H1 (cell line): ENCODE data around the gene GLB1L2. TPM values are rescaled to one million over a fixed set of nuclear protein-coding genes. Genes with fewer than 3 reads are reported as not detected.

Experiments
- CTCF ChIA-PET: fragments of 300-600 bp; sonication (Branson Sonifier 250); formaldehyde crosslinking; loops from one replicate; lab custom pipeline; 2021; ENCODE audit not compliant: partially characterized antibody; lab: Charles Lee
- POLR2A ChIA-PET: fragments of 300-600 bp; sonication (Branson Sonifier 250); formaldehyde crosslinking; loops from one replicate; lab custom pipeline; 2021; ENCODE audit warnings: inconsistent platforms; ENCODE audit not compliant: partially characterized antibody; lab: Charles Lee
- DNase-seq, 2 experiments: peaks; one replicate each; pipeline versions ENCODE4 v3.0.0 to v3.0.0-alpha.2; 2010 to 2022; ENCODE audit warnings: low spot score in 2 of 2, low read depth in 1 of 2, mixed read lengths in 1 of 2
- FAIRE-seq: peaks from 2 replicates; lab custom pipeline; 2011; peaks lifted over from hg19 to GRCh38; lab: Jason Lieb, UNC
- H2AFZ ChIP-seq: 2 replicates; pipeline ENCODE4 v1.8.1; 2012; ENCODE audit warnings: low read length, inconsistent platforms
- H2AK5ac ChIP-seq: 2 replicates; pipeline ENCODE4 v1.6.1; 2013; ENCODE audit warnings: low read depth, low read length
- H2BK120ac ChIP-seq: replicated peaks from 2 replicates; pipeline ENCODE3; 2013; ENCODE audit warnings: low read depth, low read length, inconsistent platforms
- H2BK12ac ChIP-seq: 2 replicates; pipeline ENCODE4 v1.6.1; 2013; ENCODE audit warnings: low read depth, low read length
- H2BK15ac ChIP-seq: 2 replicates; pipeline ENCODE4 v1.6.1; 2013; ENCODE audit warnings: low read length
- H2BK20ac ChIP-seq: 2 replicates; pipeline ENCODE4 v1.6.1; 2013; ENCODE audit warnings: low read length
- H2BK5ac ChIP-seq: 2 replicates; pipeline ENCODE4 v1.6.1; 2013; ENCODE audit warnings: low read depth, low read length
- H3K14ac ChIP-seq: 2 replicates; pipeline ENCODE4 v1.6.1; 2013; ENCODE audit warnings: inconsistent platforms; ENCODE audit not compliant: insufficient read length
- H3K18ac ChIP-seq: 2 replicates; pipeline ENCODE4 v1.6.1; 2013; ENCODE audit warnings: low read length; ENCODE audit errors: extremely low read depth
- H3K23ac ChIP-seq: 2 replicates; pipeline ENCODE4 v1.6.1; 2013; ENCODE audit warnings: inconsistent platforms; ENCODE audit not compliant: insufficient read length
- H3K23me2 ChIP-seq: 2 replicates; pipeline ENCODE4 v1.6.1; 2013; ENCODE audit warnings: low read depth, low read length
- H3K27ac ChIP-seq: 2 replicates; pipeline ENCODE4 v1.6.1; 2011; ENCODE audit warnings: low read depth, low read length, inconsistent platforms
- H3K27me3 ChIP-seq, 4 experiments: replicated peaks in 1 of 4; 1 replicate in 1 of 4; 2 replicates in 3 of 4; pipeline versions ENCODE4 v1.6.1 to v1.8.1; 2011 to 2013; ENCODE audit warnings: low read length in 3 of 4, mild to moderate bottlenecking in 3 of 4, inconsistent platforms in 2 of 4, mixed read lengths in 2 of 4, moderate library complexity in 1 of 4; ENCODE audit not compliant: control insufficient read depth in 3 of 4, insufficient read depth in 3 of 4; ENCODE audit errors: extremely low read depth in 1 of 4
- H3K36me3 ChIP-seq, 4 experiments: 2 replicates each; pipeline versions ENCODE4 v1.6.1 to v1.8.1; 2011 to 2013; ENCODE audit warnings: mild to moderate bottlenecking in 4 of 4, low read length in 3 of 4, moderate library complexity in 2 of 4, control low read depth in 1 of 4, inconsistent platforms in 1 of 4; ENCODE audit not compliant: insufficient read depth in 4 of 4, control insufficient read depth in 2 of 4
- H3K4ac ChIP-seq: replicated peaks from 2 replicates; pipeline ENCODE3; 2013; ENCODE audit warnings: low read length, low read depth, mixed read lengths, inconsistent platforms; ENCODE audit not compliant: insufficient read length
- H3K4me1 ChIP-seq, 4 experiments: replicated peaks in 1 of 4; 1 replicate in 1 of 4; 2 replicates in 3 of 4; pipeline versions ENCODE4 v1.6.1 to v1.8.1; 2011 to 2013; ENCODE audit warnings: low read length in 3 of 4, inconsistent platforms in 2 of 4, mixed read lengths in 1 of 4; ENCODE audit not compliant: insufficient read depth in 4 of 4, control insufficient read depth in 3 of 4
- H3K4me2 ChIP-seq, 2 experiments: 2 replicates each; pipeline versions ENCODE4 v1.6.1 to v1.8.1; 2011 to 2013; ENCODE audit warnings: low read depth in 2 of 2, low read length in 2 of 2, control low read depth in 1 of 2, inconsistent platforms in 1 of 2, mild to moderate bottlenecking in 1 of 2; ENCODE audit not compliant: insufficient read depth in 1 of 2
- H3K4me3 ChIP-seq, 4 experiments: fragments of 200-600, 300-600 bp in 1 of 4; sonication (generic), shearing (Covaris generic), sonication (Bioruptor Twin) in 1 of 4; 2 replicates each; pipeline versions ENCODE4 v1.5.1 to v1.8.1; 2011 to 2016; ENCODE audit warnings: low read length in 4 of 4, low read depth in 3 of 4, control low read depth in 2 of 4, inconsistent platforms in 2 of 4, mild to moderate bottlenecking in 2 of 4, mixed read lengths in 1 of 4, moderate library complexity in 1 of 4; ENCODE audit not compliant: insufficient read depth in 2 of 4; ENCODE audit errors: extremely low read depth in 1 of 4
- H3K56ac ChIP-seq: replicated peaks from 2 replicates; pipeline ENCODE3; 2013; ENCODE audit warnings: low read depth, mild to moderate bottlenecking, mixed read lengths, low read length, inconsistent platforms; ENCODE audit not compliant: insufficient read length
- H3K79me1 ChIP-seq: 2 replicates; pipeline ENCODE4 v1.6.1; 2013; ENCODE audit warnings: low read depth, low read length, control low read depth
- H3K79me2 ChIP-seq, 2 experiments: 2 replicates each; pipeline versions ENCODE4 v1.6.1 to v1.8.1; 2012 to 2013; ENCODE audit warnings: low read length in 2 of 2, mild to moderate bottlenecking in 2 of 2, inconsistent platforms in 1 of 2; ENCODE audit not compliant: insufficient read depth in 2 of 2, control insufficient read depth in 1 of 2
- H3K9ac ChIP-seq, 4 experiments: replicated peaks in 1 of 4; 1 replicate in 1 of 4; 2 replicates in 3 of 4; pipeline versions ENCODE4 v1.6.1 to v1.8.1; 2011 to 2013; ENCODE audit warnings: low read depth in 3 of 4, low read length in 3 of 4, control low read depth in 2 of 4, mild to moderate bottlenecking in 2 of 4, moderate library complexity in 2 of 4, inconsistent platforms in 1 of 4; ENCODE audit errors: extremely low read depth in 1 of 4
- H3K9me3 ChIP-seq, 2 experiments: 2 replicates each; pipeline versions ENCODE4 v1.6.1 to v1.8.1; 2012 to 2013; ENCODE audit warnings: mild to moderate bottlenecking in 2 of 2, moderate library complexity in 2 of 2, control low read depth in 1 of 2, inconsistent platforms in 1 of 2, low read depth in 1 of 2, low read length in 1 of 2, mixed read lengths in 1 of 2; ENCODE audit not compliant: insufficient read depth in 2 of 2
- H4K20me1 ChIP-seq, 2 experiments: replicated peaks in 1 of 2; 2 replicates each; pipeline versions ENCODE3 to v1.8.1; 2011 to 2013; ENCODE audit warnings: inconsistent platforms in 2 of 2, low read length in 2 of 2, mild to moderate bottlenecking in 1 of 2; ENCODE audit not compliant: insufficient read depth in 2 of 2, control insufficient read depth in 1 of 2
- H4K5ac ChIP-seq: 2 replicates; pipeline ENCODE4 v1.6.1; 2013; ENCODE audit warnings: low read length, low read depth, mixed read lengths, inconsistent platforms; ENCODE audit not compliant: insufficient read length
- H4K8ac ChIP-seq: 2 replicates; pipeline ENCODE4 v1.8.0; 2013; ENCODE audit warnings: mild to moderate bottlenecking, moderate library complexity, low read length, inconsistent platforms; ENCODE audit not compliant: insufficient read depth; ENCODE audit errors: extremely low read depth
- H4K91ac ChIP-seq: replicated peaks from 2 replicates; pipeline ENCODE3; 2013; ENCODE audit warnings: low read length, mixed read lengths, inconsistent platforms; ENCODE audit not compliant: insufficient read length
- ASH2L ChIP-seq: fragments of 200-600, 300-600 bp; sonication (generic); IDR thresholded peaks from one replicate; pipeline ENCODE4 v1.7.1; 2017; ENCODE audit warnings: low read length
- CHD1 ChIP-seq: IDR thresholded peaks from 2 replicates; pipeline ENCODE4 v1.6.1; 2012; ENCODE audit warnings: low read depth, low read length, improper control_type of control experiment
- EGR1 ChIP-seq: IDR thresholded peaks from 2 replicates; pipeline ENCODE4 v1.6.1; 2011; ENCODE audit warnings: low read depth, low read length, borderline replicate concordance
- EZH2 ChIP-seq: fragments of 200-600 bp; sonication (generic); IDR thresholded peaks from 2 replicates; pipeline ENCODE4 v1.7.1; 2012; ENCODE audit warnings: low read depth, mild to moderate bottlenecking, moderate library complexity, low read length, inconsistent platforms; ENCODE audit not compliant: severe bottlenecking
- MAFK ChIP-seq: IDR thresholded peaks from 2 replicates; pipeline ENCODE4 v1.6.1; 2012; ENCODE audit warnings: low read depth, mild to moderate bottlenecking, improper control_type of control experiment, low read length
- POLR2A ChIP-seq, 2 experiments: IDR thresholded peaks; 1 replicate in 1 of 2; 2 replicates in 1 of 2; pipeline ENCODE4 v1.6.1; 2011; ENCODE audit warnings: low read depth in 2 of 2, low read length in 2 of 2, mild to moderate bottlenecking in 2 of 2; ENCODE audit errors: control extremely low read depth in 1 of 2
- POLR2AphosphoS5 ChIP-seq: IDR thresholded peaks from 2 replicates; pipeline ENCODE4 v1.6.1; 2011; ENCODE audit warnings: low read depth, low read length
- SP2 ChIP-seq: IDR thresholded peaks from 2 replicates; pipeline ENCODE4 v1.6.1; 2012; ENCODE audit warnings: mild to moderate bottlenecking, low read length, inconsistent platforms
- SRF ChIP-seq: IDR thresholded peaks from 2 replicates; pipeline ENCODE4 v1.6.1; 2011; ENCODE audit warnings: mild to moderate bottlenecking, low read depth, low read length, moderate library complexity
- TAF1 ChIP-seq: IDR thresholded peaks from 2 replicates; pipeline ENCODE4 v1.6.1; 2011; ENCODE audit warnings: mild to moderate bottlenecking, low read depth, low read length
- WGBS, 2 experiments: shearing (Covaris generic) in 1 of 2; methylation state at CpG; one replicate each; pipeline versions ENCODE4 v1.1.6 to v1.1.7; 2013 to 2015; ENCODE audit warnings: low lambda C conversion rate in 2 of 2, mixed read lengths in 2 of 2, inconsistent platforms in 1 of 2, low coverage in 1 of 2, missing lambda C conversion rate in 1 of 2; ENCODE audit not compliant: insufficient replicate concordance in 2 of 2, insufficient coverage in 1 of 2, insufficient read length in 1 of 2; ENCODE audit errors: extremely low coverage in 1 of 2, missing lambda C conversion rate in 1 of 2; 5-methylcytosine and 5-hydroxymethylcytosine counted together
- polyA plus RNA-seq, 7 experiments: library from polyadenylated mRNA; depleted of rRNA in 3 of 7; stranded (reverse) in 5 of 7; unstranded in 2 of 7; fragments of >200 nt in 5 of 7; fragments of 200-250 nt in 2 of 7; gene quantifications; 1 replicate in 5 of 7; 2 replicates in 1 of 7; 4 replicates in 1 of 7; pipeline versions ENCODE4 v1.2.1 to v1.2.3, GENCODE V29; 2011 to 2013; ENCODE audit warnings: missing spikeins in 2 of 7, mixed read lengths in 2 of 7
- total RNA-seq: library from RNA; stranded (reverse); fragmentation: NEBNext Ultra II Directional; extraction: Animal tissue kit (Norgen Biotek cat#: 25700); gene quantifications from 2 replicates; pipeline ENCODE4 v1.2.1, GENCODE V29; 2021

GLB1L2 gene
- total and polyA plus RNA-seq, 2 of the 8 experiments (the other 6 are each of a cell fraction or from before 2014, with no cell fraction given) = 4.4 to 7.9 TPM

- Histone ChIP-seq H4K8ac (no peak overlapping the region), H2BK20ac (no peak overlapping the region), H4K20me1 (no peaks in the 10 kb centered on the region), H3K27ac (no peak overlapping the region), H3K79me2 (no peaks in the 10 kb centered on the region), H3K4me1 (no peaks in the 10 kb centered on the region; a peak in 1 of 7 replicates), H3K4me2 (no peak overlapping the region), H2AFZ (no peak overlapping the region), H2BK5ac (no peak overlapping the region), H3K14ac (no peak overlapping the region), H4K91ac (no peak overlapping the region), H3K79me1 (no peaks in the 10 kb centered on the region), H2BK15ac (no peak overlapping the region), H3K56ac (no peak overlapping the region), H3K18ac (no peak overlapping the region), H2BK12ac (no peak overlapping the region), H3K23ac (no peak overlapping the region), H3K36me3 (no peaks in the 10 kb centered on the region), H3K27me3 (peaks cover 0 to 12% (median 4%) of the 10 kb centered on the region in 4 experiments; a peak in 6 of 7 replicates), H3K4me3 (no peak overlapping the region), H4K5ac (no peak overlapping the region), H3K4ac (no peak overlapping the region), H2BK120ac (no peak overlapping the region), H3K23me2 (no peaks in the 10 kb centered on the region), H3K9ac (no peak overlapping the region), H2AK5ac (no peak overlapping the region), H3K9me3 (no peaks in the 10 kb centered on the region; a peak in 1 of 4 replicates)
- WGBS, 2 experiments = 90% methylated on average over 8 of the region's 8 CpGs; no CpG with 5 or more reads in 1 of the 2 experiments
- TF ChIP-seq TAF1 (no peak), EZH2 (no peak), CHD1 (no peak), POLR2A (IDR thresholded peaks at IDR 0.05; ENCODE audit: control extremely low read depth in 1 of 2, low read depth in 2 of 2, low read length in 2 of 2) (no peak), ASH2L (no peak), EGR1 (no peak), MAFK (no peak), SP2 (no peak), SRF (no peak), POLR2AphosphoS5 (no peak)
- no peak for DNase-seq
- ChIA-PET POLR2A (no interaction called here), CTCF (interaction anchor here (1.0 to 1.7 kb wide), 6 partner anchors 16 to 353 kb away, joined by 3 to 4 read pairs (median 4); no protein-coding TSS in a partner anchor)
- FAIRE-seq = no peak
Observed at GRCh38 chr11:134357545-134357839, 25.7 kb downstream of the GLB1L2 start.
